ENCODE data around the gene TSPAN18. TPM values are rescaled to one million over a fixed set of nuclear protein-coding genes. Genes with fewer than 3 reads are reported as not detected.

Gene TSPAN18
- total and polyA plus RNA-seq, 2 of the 8 experiments (the other 6 are each of a cell fraction or from before 2014, with no cell fraction given), result 5.2 to 10.2 TPM

GRCh38 chr11:44829838-44830237 lies 103.1 kb downstream of the TSPAN18 start:
- 100% methylated on average over 2 of the region's 2 CpGs; no CpG with 5 or more reads in 1 of the 2 experiments for WGBS, 2 experiments (ENCODE audit: extremely low coverage in 1 of 2, insufficient coverage in 1 of 2, insufficient read length in 1 of 2, insufficient replicate concordance in 2 of 2, low coverage in 1 of 2, low lambda C conversion rate in 2 of 2, missing lambda C conversion rate in 1 of 2)
- Histone ChIP-seq H3K4me3 (ENCODE audit: extremely low read depth in 1 of 4, insufficient read depth in 2 of 4, low read depth in 3 of 4, low read length in 4 of 4) (no peak overlapping the region), H3K14ac (ENCODE audit: insufficient read length) (no peak overlapping the region), H3K23me2 (ENCODE audit: low read depth, low read length) (no peaks in the 10 kb centered on the region; the same call in 1 of the 2 replicates), H4K5ac (ENCODE audit: insufficient read length, low read depth, low read length) (no peak overlapping the region), H3K9me3 (ENCODE audit: insufficient read depth in 2 of 2, low read depth in 1 of 2, low read length in 1 of 2) (no peaks in the 10 kb centered on the region), H2AK5ac (ENCODE audit: low read depth, low read length) (no peak overlapping the region), H4K91ac (replicated peaks; ENCODE audit: insufficient read length, low read length) (no peak overlapping the region), H3K27me3 (replicated peaks in 1 of 4; ENCODE audit: control insufficient read depth in 3 of 4, extremely low read depth in 1 of 4, insufficient read depth in 3 of 4, low read length in 3 of 4) (peaks cover 0 to 42% (median 18%) of the 10 kb centered on the region in 4 experiments; a peak in 5 of 7 replicates), H2BK120ac (replicated peaks; ENCODE audit: low read depth, low read length) (no peak overlapping the region), H3K4me2 (ENCODE audit: insufficient read depth in 1 of 2, low read depth in 2 of 2, low read length in 2 of 2) (no peak overlapping the region), H4K8ac (ENCODE audit: extremely low read depth, insufficient read depth, low read length) (no peak overlapping the region), H3K18ac (ENCODE audit: extremely low read depth, low read length) (no peak overlapping the region), H3K4ac (replicated peaks; ENCODE audit: insufficient read length, low read depth, low read length) (no peak overlapping the region), H3K79me1 (ENCODE audit: low read depth, low read length) (no peaks in the 10 kb centered on the region), H2AFZ (ENCODE audit: low read length) (no peak overlapping the region), H3K23ac (ENCODE audit: insufficient read length) (no peak overlapping the region), H2BK20ac (ENCODE audit: low read length) (no peak overlapping the region), H3K79me2 (ENCODE audit: control insufficient read depth in 1 of 2, insufficient read depth in 2 of 2, low read length in 2 of 2) (no peaks in the 10 kb centered on the region), H3K36me3 (ENCODE audit: control insufficient read depth in 2 of 4, insufficient read depth in 4 of 4, low read length in 3 of 4) (no peaks in the 10 kb centered on the region), H3K27ac (ENCODE audit: low read depth, low read length) (no peak overlapping the region), H3K4me1 (replicated peaks in 1 of 4; ENCODE audit: control insufficient read depth in 3 of 4, insufficient read depth in 4 of 4, low read length in 3 of 4) (peaks cover 15 to 24% (median 18%) of the 10 kb centered on the region in 4 experiments), H2BK12ac (ENCODE audit: low read depth, low read length) (no peak overlapping the region), H3K56ac (replicated peaks; ENCODE audit: insufficient read length, low read depth, low read length) (no peak overlapping the region), H2BK5ac (ENCODE audit: low read depth, low read length) (no peak overlapping the region), H3K9ac (replicated peaks in 1 of 4; ENCODE audit: extremely low read depth in 1 of 4, low read depth in 3 of 4, low read length in 3 of 4) (no peak overlapping the region), H2BK15ac (ENCODE audit: low read length) (no peak overlapping the region), H4K20me1 (replicated peaks in 1 of 2; ENCODE audit: control insufficient read depth in 1 of 2, insufficient read depth in 2 of 2, low read length in 2 of 2) (peaks cover 0 to 1% of the 10 kb centered on the region in 2 experiments)
- CTCF ChIA-PET (ENCODE audit: partially characterized antibody), result interaction anchor here (1.3 to 7.6 kb wide), 2 partner anchors 55 to 64 kb away, joined by 6 to 49 read pairs; no protein-coding TSS in a partner anchor
- POLR2A ChIA-PET (ENCODE audit: partially characterized antibody), result no interaction called here
- DNase-seq (ENCODE audit: low read depth in 1 of 2, low spot score in 2 of 2) (no peak), FAIRE-seq (no peak)
- TF ChIP-seq FOSL1 (IDR thresholded peaks at IDR 0.05; ENCODE audit: insufficient read depth, low read depth, low read length) (no peak), CREB1 (IDR thresholded peaks at IDR 0.05) (no peak), JUN (IDR thresholded peaks at IDR 0.05; ENCODE audit: low read depth, low read length) (no peak), CEBPB (IDR thresholded peaks at IDR 0.05; ENCODE audit: low read depth, low read length) (no peak), BACH1 (IDR thresholded peaks at IDR 0.05; ENCODE audit: low read length) (no peak)
- TF ChIP-seq, protein P1, sequence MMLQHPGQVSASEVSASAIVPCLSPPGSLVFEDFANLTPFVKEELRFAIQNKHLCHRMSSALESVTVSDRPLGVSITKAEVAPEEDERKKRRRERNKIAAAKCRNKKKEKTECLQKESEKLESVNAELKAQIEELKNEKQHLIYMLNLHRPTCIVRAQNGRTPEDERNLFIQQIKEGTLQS (IDR thresholded peaks at IDR 0.05; ENCODE audit: insufficient read depth, low read depth, low read length), result no peak
